Cerebellar cortex (tissue), 1 donor: Measurements from ENCODE around the gene MFAP3L.

Source experiments
- DNase-seq: peaks from one replicate; pipeline ENCODE4 v3.0.0-alpha.2; 2015; ENCODE audit warnings: low spot score

MFAP3L gene

GRCh38 chr4:169940460-169940859, 85.7 kb downstream of the MFAP3L start:
- no peak for DNase-seq
